Astrocyte of the spinal cord (primary cell): ENCODE data around the gene ARID3B.

Experiments used
- DNase-seq: peaks from one replicate; pipeline ENCODE4 v3.0.0; 2011; ENCODE audit warnings: low read depth, low spot score
- H3K4me3 ChIP-seq: 2 replicates; pipeline ENCODE4 v1.5.1; 2011; ENCODE audit warnings: low read depth, mild to moderate bottlenecking, low read length, moderate library complexity
- CTCF ChIP-seq: IDR thresholded peaks from 2 replicates; pipeline ENCODE4 v1.5.1; 2012; ENCODE audit warnings: low read depth, mild to moderate bottlenecking, low read length, inconsistent platforms
- in situ Hi-C: cut with HindIII; loops from 2 replicates; pipeline ENCODE4 v1.10.0; 2017; ENCODE audit warnings: low sequenced_read_pairs

Gene ARID3B

GRCh38 chr15:74519311-74519710, 21.7 kb upstream of the ARID3B start:
- TF ChIP-seq CTCF: no peak
- no peak overlapping the region for H3K4me3 ChIP-seq
- in situ Hi-C loops: no loop called here
- peak; percentile 47 for DNase-seq

GRCh38 chr15:74520407-74520806, 20.6 kb upstream of the ARID3B start:
- in situ Hi-C loops: no loop called here
- no peak for DNase-seq
- no peak for TF ChIP-seq CTCF
- H3K4me3 ChIP-seq: no peak overlapping the region

GRCh38 chr15:74523982-74524381, 17.0 kb upstream of the ARID3B start:
- TF ChIP-seq CTCF: no peak
- DNase-seq: no peak
- in situ Hi-C loops: no loop called here
- no peak overlapping the region for H3K4me3 ChIP-seq

- no peak for DNase-seq
- in situ Hi-C loops: no loop called here
- TF ChIP-seq CTCF: no peak
- no peak overlapping the region for H3K4me3 ChIP-seq
Measured at GRCh38 chr15:74525309-74525708, 15.7 kb upstream of the ARID3B start.

- TF ChIP-seq CTCF: no peak
- H3K4me3 ChIP-seq: no peak overlapping the region
- DNase-seq: peak; percentile 46
Measured at GRCh38 chr15:74525945-74526344, 15.1 kb upstream of the ARID3B start.

GRCh38 chr15:74528876-74529275, 12.1 kb upstream of the ARID3B start:
- H3K4me3 ChIP-seq: no peak overlapping the region
- in situ Hi-C loops: no loop called here
- no peak for TF ChIP-seq CTCF
- DNase-seq: no peak

More at GRCh38 chr15:74525945-74526344, 15.1 kb upstream of the ARID3B start:
- in situ Hi-C loops: no loop called here

GRCh38 chr15:74529921-74530320, 11.1 kb upstream of the ARID3B start:
- peak; percentile 79 for DNase-seq
- in situ Hi-C loops: no loop called here
- TF ChIP-seq CTCF: no peak
- no peak overlapping the region for H3K4me3 ChIP-seq
